HuH-7.5 (cell line): ENCODE results near the gene FRMPD2.
"Not testable (repeated sequence)": the region's sequence is repeated elsewhere in the genome, so short reads cannot be mapped to it uniquely, and the experiment has no call there.

ENCODE experiments used
- DNase-seq: peaks from one replicate; pipeline ENCODE4 v3.0.0; 2011; ENCODE audit warnings: low spot score

The FRMPD2 gene

DNA sequence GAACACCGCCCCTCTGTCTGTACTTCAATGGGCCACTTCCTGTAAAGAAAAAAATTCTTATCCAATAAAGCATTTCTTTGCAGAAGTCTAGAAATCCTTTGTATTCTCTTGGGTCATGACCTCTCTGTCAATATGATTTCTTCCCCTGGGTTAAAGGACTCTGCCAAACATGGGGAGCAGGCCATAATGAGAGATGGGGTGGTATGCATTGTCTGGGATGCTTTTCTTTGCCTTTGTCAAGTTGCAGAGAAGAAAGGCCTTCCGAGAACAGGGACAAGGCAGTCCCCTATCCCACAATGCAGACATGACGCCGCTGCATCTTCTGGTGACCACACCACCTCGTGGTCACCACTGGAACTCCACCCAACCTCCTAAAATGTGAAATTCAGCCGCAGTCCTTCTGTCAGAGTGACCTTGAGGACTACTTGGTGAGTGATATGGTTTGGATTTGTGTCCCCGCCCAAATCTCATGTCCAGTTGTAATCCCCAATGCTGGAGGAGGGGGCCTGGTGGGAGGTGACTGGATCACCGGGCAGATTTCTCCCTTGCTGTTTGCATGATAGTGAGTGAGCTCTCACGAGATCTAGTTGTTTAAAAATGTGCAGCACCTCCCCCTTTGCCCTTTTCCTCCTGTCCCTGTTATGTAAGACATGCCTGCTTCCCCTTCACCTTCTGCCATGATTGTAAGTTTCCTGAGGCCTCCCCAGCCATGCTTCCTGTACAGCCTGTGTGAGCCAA, 15.2 kb upstream of the FRMPD2 start:
- DNase-seq, result no peak

DNA sequence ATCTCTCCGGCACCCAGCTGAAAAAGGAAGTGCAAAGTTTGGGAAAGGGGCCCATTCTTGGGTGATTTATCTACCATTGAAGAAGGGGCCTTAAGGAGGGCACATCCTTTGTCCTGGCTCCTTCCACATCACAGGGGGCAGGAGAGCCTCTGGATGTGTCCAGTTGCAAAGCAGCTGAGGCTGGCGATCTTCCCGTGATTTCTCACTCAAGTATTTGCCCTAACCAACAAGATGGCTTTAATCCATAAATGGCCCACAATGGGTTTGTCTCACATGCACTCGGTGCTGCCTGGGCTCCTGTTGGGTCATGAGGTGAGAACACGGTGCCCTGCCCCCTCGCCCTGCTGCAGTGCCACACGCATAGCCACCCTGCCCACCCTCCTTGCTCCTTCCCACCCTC, 14.2 kb upstream of the FRMPD2 start:
- DNase-seq, result no peak

DNA sequence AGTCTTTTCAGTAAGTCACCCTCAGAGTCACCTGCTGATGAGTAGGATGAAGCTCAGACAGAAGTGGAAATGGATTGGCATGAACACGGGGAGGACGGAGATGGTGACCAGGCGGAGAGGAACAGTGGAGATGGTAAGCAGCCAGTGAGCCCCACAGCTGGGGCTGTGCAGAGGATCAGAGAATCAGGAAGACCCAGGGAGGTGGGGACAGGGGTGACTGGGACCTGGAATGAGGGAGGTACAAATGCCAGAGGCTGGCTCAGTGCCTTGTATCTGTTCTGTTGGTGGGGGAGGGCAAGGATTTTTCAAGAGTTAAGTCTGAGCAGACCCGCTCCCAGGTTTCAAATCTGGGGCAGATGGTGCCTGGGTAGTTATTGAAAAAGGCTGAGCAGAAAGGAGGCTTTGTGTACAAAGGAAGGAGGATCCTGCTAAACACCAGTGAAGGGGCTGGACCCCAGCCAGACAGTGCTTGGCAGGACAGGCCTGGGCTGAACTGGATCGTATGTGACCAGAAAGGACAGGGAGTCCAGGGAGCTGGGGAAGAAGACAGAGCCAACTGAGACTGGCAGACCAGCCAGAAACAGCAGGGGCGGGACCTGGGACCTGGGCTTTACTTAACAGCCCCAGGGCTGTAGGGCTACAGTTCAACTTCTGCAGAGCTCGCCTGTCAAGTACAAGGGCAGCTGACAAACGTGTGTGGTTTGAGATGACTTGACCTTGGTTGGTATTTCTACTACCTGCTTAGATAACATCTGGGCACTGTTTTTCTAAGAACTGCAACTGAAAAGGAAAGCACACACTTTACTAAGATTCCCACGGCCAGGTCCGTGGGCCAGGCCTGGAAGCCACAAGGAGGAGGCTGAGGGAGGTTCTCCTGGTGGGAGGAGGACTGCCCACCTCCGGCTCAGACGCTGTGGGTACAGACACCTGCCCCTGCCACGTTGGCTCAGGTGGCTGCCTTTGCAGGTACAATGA, 13.2 kb upstream of the FRMPD2 start:
- no peak for DNase-seq

DNA sequence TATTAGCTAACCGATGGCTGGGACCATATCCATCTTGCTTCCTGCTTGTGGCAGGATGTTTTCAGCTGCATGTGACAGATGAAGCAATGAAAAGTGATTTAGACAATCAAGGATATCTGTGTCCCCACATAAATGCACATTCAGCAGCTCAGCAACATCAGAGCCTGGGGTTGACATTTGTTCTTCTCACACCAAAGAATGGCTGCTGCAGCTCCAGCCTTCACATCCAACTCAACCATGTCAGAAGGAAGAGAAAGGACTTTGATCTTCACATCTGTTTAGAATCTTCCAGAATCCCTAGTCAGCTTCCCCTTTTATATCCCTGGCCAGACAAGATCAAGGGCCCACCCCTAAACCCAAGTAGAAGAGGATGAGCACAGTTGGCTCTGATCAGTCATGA, 11.9 kb upstream of the FRMPD2 start:
- DNase-seq, result no peak

DNA sequence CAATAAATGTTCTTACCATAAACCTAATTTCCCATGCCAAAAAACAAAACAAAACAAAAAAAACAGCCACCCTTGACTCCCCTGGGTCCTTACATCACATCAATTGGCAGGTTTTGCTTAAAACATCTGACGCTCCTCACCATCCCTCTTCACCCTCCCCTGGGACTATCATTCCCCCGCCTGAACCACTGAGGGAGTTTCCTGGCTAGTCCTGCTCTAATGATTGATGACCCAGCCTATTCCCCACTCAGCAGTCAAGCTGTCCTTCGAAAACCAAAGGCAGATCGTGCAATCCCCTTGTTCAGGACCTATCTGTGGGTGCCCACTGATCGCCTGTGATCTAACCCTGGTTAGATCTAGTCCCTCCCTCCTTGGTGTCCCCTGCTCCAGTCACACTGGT, 11.2 kb upstream of the FRMPD2 start:
- no peak for DNase-seq

DNA sequence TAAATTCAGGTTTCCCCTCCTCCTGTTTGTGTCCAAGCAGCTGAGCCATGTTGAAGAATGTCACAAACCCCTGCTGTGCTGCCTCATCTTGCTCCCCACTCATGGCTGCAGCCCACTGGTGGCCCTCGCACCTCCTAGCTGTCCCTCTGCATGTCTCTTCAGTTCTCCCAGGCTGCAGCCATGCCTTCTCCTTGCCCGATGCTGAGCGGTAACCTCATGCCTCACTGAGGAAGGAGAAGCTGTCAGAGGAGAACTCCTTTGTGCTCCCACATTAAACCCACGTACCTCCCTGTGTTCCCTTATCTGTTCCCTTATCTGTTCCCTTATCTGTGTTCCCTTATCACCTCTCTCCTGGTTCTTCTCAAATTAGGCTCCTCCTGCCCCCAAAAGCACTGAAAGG, 10.3 kb upstream of the FRMPD2 start:
- no peak for DNase-seq

DNA sequence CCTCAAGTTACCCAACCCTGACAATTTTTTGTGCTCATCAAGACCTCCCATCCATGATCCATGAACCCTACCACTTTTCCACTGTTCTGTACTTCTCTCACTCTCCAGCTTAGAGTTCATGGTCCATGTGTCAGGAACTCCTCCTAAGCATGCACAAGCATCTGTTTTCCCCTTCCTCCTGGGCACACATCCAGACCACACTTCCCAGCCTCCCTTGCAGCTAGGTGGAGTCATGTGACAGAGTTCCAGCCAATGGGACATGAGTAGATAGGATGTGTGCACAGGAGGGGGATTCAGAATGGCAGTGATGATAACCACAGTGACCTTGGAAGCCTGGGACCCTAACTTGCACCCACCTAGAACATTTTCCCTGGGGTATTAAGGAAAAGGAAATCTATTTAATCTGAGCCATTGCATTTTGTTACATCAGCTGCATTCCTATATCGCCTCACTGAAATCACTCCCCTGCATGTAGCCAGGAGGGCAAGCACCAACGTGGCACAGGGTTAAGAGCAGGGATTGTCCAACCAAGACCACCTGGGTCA, 9.6 kb upstream of the FRMPD2 start:
- DNase-seq, result no peak

DNA sequence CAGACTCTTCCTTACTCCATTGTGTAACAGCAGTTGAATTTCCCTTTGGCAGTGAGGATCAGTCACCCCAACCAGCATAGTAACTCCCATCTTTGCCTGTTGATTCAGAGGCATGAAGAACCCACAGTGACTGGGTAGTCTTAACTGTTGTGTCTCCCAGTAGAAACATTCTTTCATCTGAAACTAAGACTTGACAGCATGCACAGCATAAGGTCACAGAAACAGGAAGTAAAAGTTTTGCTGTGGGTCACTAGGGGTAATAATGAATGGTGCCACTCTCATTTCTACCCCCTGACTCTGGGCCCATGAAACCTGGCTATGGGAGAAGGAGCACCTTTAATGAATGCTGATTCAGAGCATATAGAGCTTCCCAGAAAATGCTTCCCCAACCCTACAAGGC, 8.3 kb upstream of the FRMPD2 start:
- DNase-seq, result no peak

DNA sequence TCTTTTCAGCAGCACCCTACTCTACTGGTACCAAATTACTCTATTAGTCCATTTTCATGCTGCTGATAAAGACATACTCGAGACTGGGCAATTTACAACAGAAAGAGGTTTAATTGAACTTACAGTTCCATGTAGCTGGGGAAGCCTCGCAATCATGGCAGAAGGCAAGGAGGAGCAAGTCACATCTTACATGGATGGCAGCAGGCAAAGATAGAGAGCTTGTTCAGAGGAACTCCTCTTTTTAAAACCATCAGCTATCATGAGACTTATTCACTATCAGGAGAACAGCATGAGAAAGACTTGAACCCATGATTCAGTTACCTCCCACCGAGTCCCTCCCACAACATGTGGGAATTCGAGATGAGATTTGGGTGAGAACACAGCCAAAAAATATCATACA, 7.2 kb upstream of the FRMPD2 start:
- DNase-seq, result not testable (repeated sequence)

DNA sequence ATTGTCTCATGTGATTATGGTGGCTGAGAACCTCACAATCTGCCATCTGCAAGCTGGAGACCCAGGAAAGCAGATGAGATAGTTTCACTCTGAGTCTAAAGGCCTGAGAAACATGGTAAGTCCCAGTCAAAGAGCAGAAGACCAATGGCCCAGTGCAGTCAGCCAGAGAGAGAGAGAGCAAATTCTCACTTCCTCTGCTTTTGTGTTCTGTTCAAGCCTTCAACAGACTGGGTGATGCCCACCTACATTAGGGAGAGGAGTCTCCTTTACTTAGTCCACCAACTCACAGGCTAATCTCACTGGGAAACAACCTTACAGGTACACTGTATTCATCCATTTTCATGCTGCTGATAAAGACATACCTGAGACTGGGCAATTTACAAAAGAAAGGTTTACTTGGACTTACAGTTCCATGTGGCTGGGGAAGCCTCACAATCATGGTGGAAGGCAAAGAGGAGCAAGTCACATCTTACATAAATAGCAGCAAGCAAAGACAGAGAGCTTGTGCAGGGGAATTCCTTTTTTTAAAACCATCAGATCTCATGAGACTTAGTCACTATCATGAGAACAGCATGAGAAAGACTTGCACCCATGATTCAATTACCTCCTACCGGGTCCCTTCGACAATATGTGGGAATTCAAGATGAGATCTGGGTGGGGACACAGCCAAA, 4.7 kb upstream of the FRMPD2 start:
- DNase-seq, result no peak

DNA sequence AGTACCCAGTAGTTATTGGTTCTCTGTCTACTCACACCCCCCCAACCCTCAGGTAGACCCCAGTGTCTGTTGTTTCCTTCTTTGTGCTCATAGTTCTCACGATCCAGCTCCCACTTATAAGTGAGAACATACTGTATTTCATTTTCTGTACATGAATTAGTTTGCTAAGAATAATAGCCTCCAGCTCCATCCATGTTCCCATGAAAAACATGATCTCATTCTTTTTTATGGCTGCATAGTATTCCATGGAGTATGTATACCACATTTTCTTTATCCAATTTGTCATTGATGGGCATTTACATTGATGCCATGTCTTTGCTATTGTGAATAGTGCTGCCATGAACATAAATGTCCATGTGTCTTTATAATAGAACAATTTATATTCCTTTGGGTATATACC, 2.6 kb upstream of the FRMPD2 start:
- no peak for DNase-seq

DNA sequence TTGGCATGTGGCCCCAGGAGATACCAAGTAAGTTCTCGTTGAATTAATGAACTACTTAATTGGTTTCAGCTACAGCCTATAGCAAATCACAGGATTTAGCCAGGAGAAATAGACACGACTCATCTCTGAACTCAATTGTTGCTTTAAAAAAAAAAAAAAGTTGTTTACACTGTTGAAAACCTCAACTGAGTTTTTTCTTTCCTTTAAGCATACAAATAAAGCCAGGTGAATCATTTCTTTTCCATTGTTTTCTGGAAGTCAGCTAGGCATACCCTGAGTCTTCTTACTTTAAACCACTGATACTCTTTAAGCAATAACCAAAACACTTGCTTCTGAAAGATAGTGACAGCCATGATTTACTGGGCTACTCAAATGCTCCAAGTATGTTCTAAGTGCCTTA, 755 bp downstream of the FRMPD2 start:
- no peak for DNase-seq

DNA sequence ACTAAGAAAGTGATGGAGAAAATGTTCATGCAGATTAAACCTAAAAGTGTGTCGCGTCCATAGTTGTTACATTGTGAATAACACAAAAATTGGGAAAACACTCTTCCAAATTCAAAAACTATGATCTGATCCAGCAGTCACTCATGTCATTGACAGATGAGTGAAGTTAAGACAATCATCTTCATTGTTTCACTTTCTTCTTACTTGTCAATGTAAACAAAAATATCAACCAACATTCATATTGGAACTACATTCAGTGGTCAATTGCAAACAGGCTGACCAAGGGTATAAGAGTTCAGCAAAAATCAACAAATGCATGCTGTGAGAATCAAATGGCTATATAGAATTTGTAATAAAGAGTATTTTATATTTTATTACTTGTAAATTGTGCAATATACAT, 1.8 kb downstream of the FRMPD2 start:
- DNase-seq, result no peak

DNA sequence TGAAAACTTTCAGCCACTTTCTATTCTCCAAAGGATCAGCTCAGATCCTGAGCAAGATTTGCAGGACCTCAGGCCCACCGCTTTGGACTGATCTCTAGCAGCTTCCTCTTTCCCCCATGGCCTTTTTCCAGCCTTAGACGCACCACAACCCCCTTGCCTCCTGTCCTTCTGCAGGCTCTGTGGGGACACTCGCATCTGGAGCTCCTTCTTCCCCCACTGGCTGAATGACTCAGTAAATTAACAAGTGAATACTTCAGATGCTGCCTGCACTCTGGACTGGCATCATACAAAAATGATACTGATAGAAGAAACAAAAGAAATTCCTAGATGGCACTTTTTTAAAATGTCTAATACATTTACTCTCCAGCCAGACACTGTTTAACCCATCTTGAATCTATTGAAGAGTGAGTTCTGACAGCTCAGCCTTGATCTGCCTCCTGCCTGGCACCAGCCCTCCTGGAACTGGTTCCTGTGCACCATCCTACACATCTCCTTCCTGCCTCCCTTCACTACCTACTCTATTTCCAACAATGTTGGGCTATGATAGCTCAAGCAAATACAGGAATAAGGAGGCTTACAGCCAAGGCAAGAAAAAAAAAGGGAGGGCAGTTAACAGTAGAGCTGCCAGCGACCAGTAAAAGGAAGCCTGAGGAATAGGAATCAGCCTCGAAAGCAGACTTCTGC, 3.3 kb downstream of the FRMPD2 start:
- no peak for DNase-seq

DNA sequence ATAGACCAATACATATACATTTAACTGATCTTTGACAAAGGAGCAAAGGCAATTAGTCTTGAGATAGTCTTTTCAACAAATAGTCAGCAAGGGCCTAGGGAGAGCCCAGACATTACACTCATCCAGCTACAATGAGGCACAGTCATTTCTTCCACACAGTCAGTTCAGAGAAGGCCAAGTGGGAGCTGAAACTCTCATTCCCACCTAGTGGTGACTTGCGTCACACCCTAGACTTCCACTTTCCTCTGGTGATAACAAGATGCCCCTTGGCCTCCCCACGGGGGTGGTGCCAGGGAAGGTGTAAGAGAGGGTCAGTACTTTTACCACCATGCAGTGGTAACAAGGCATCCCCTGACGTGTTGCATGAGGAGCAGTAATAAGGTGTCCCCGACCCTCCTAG, 8.0 kb downstream of the FRMPD2 start:
- DNase-seq, result no peak

DNA sequence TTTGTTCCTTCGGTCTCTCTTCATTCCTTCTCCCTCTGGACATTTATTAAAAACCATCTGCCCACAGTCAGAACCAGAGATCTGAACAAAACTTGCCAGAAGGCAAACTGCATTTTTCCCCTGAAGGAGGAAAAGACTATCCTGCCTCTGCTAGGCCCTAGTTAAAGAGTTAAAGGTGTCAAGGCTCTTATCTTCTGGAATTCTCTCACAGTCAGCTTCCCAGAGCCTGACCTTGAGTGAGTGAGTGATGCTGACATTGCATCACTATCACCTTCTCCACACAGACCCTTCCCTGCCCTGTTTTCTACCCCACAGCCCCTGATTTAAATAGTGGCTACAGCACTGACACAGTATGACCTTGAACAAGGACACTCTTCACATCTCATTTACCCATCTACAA, 16.4 kb downstream of the FRMPD2 start:
- no peak for DNase-seq

DNA sequence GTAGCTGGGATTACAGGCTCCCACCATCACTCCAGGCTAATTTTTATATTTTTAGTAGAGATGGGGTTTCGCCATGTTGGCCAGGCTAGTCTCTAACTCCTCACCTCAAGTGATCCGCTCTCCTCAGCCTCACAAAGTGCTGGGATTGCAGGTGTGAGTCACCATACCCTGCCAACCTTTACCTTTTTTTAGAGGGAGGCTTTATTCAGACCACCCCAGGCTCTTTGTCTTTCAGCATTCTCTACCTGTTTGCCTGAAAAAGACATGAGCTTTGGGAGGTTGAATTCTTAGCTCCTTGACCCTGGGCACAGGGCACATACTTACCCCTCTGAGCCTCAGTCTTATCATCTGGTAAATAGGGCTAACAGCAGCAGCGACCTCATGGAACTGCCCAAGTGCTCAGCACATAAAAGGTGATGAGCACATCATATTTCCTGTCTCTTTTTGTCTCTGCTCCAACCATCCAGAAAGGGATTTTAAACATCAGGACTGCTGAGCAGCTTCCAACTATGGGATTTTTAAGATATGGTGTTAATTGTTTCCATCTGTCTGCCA, 17.0 kb downstream of the FRMPD2 start:
- DNase-seq, result no peak

DNA sequence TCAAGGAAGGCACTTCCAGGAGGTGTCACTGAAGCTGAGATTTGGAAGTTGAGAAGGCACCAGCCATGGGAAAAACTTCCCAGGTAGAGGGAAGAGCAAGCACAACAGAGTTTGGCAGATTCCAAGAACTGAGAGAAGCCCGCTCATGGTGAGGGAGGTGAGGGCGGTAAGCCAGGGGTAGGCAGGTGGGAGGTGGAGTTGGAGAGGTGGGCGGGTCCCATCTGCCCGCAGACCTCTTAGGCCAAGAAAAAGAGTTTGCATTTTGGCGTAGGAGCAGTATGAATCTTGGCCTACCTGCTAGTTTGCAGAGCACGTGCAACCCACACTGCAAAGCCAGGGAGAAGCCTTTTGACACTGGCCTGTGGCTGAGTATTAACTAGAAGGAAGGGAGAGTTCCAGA, 18.8 kb downstream of the FRMPD2 start:
- no peak for DNase-seq

DNA sequence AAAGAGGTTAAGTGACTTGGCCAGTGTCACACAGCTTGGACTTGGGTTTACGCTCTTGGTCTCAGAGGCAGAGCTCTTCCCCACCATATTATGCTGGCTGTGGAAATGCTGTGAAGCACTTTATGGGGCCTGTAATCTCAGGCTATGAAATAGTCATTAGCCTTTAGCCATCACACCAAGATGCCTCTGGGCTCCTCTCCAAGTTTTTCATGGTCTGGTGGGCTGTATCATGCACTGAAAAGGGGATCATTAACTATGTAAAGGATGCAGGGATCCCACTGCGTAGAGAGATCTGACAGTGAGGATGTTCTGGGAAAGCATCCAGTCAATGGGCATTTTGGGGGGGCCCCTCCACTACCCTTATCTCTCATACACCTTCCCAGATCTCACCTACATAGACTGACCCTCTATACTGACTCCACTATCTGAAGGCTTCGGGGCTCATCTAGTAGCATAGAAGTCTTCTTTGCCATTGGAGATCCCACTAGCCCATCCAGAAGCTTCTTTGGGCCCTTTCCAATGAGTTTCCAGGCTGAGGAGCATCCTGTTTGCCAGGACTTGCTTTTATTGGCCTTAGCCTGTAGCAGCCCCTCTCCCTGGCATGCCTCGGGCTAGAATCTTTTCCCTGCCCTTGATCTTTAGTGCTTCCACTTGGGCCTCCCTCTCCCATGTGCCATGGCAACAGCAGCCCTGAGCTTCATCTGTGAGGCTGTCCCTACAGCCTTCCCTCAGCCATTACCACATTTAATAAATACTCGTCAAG, 19.6 kb downstream of the FRMPD2 start:
- DNase-seq, result no peak

DNA sequence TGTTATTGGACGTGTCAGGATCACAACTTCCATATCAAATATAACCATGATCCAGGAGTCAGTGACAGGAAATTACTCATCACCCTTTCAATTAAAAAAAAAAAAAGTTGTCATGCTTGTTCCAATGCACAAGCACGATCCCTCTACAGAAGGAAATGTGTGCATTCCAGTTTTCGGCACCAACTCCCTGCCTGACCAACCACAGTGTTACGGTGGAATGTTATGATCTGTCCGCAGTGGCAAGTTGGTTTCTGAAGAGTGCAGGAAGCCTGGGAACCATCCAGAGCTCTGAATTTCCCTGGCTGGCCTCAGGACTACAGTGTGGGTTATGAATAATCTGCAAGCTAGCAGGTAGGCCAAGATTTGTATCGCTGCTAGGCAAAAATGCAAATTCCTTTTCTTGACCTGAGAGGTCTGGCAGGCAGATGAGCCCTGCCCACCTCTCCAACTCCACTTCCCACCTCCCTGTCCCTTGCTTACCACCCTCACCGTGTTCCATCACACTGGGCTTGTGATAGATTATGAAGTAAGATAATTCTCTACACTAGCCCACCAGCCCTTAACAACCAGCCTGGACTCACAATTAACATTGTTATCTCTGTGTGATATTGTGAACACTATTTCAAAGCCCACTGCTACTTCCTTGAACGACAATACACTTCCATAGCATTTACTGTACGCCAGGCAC, 20.4 kb downstream of the FRMPD2 start:
- no peak for DNase-seq

DNA sequence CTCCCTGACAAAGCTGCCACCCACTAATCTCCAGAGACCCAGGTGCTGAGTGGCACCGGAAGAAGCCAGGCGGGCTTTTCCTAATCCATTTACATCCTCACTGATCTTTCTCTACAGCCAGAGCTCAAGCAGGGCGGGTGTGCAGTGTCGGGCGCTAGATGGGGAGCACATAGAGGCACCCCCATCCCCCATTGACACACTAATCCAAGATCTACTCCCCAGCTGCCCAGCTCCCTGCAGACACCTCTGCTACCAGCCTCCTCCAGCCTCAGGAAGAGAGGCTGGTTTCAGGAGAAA, 22.2 kb downstream of the FRMPD2 start:
- DNase-seq, result no peak
